NCI-H128 (cell line): ENCODE measurements around the gene ITGB3.

ENCODE experiments used
- DNase-seq: peaks from one replicate; lab custom pipeline; 2025; ENCODE audit not compliant: unreplicated experiment; lab: John Stamatoyannopoulos, UW

The ITGB3 gene

DNA sequence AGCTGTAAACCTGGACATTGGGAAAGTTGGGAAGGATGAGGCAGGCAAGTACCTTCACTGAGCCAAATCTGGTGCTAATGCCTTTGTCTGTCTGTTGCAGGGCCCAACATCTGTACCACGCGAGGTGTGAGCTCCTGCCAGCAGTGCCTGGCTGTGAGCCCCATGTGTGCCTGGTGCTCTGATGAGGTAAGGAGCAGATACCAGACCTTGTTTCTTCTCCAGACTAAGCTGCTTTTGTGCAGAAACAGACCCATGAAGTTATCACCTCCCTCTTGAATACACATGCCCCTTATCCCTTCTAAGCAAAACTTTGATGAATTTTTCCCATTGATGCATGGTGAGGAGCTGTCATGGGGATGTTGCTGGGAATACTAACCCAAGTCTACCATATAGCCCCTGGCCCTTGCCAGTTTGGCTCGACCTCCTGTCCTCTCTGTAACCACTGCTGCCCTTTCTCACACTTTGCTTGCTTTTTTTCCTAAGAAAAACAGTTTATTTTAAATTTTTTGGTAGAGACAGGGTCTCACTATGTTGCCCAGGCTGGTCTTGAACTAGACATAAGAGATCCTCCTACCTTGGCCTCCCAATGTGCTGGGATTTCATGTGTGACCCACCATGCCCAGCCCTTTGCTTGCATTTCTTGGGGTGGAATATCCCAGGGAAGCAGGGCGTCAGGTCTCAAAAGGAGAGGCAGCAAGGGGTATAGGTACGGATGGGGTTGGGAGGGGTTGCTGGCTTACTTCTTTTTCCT lies 20.9 kb downstream of the ITGB3 start:
- DNase-seq = no peak

DNA sequence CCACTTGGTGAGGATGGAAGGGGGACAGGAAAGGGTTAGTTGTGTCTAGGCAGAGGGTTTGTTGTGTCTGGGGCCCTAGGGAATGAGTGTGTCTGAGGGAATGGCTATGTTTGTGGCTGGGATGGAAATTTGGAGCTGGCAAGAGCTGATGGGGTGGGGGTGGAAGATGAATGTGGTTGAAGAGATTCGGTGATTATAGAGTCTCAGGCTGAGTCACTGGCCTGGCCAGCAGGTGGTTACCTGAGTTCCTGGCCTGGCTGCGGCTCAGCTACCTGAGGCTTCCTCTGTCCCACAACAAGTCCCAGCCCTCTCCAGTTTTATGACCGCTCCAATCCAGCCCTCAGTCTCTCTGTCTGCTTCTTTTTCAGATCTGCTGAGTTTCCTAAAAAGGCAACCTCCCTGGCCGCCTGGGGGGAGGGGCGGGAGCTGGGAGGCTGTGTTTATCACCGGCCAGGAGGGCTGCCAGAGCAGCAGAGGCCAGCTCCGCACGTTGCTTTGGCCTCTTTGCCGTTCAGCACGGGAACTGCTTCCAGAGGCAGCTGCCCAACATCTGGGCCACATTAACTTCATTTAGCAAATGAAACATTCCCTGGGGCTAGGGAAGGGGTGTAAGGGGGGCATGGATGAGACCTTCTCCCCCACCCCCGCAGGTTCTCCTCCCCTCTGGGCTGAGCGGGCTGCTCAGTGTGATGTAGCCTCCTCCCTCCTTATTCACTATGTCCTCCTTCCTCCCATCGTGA lies 21.8 kb downstream of the ITGB3 start:
- no peak for DNase-seq

DNA sequence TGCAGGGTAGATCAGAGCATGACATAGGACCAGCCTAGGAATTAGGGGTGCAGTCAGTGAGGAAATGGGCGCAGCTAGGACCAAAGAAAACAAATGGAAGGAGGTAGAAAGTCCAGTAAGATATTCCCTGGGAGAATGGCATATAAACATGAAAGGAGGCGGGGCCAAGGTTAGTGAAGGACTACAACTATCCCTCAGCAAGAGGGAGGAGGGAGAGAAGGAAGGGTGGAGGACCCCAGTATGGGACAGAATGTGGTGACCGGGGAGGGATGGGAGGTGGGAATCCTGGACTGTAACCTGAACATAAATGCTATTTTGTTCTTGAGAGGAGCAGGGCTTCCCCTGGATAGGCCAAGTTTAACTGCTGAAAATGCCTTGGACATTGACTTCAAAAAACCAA lies 22.8 kb downstream of the ITGB3 start:
- DNase-seq = no peak

DNA sequence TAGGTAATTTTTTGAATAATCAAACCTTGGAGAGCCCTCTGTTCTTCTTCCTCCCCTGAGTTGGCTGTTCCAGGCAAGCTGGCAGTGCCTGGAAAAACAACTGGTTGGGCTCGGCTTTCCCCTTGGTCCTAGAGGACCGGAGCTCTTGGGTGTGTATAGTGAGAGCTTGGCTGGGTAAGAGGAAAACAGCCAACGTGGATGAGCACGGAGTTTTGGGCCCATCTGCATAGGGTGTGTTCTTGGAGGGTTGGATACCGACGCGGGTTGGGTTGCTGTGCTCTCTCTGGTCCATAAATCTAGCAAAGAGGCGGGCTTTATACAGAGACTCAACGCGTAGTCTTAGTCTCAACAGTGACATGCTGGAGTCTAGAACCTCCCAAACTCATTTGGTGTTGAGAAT lies 23.2 kb downstream of the ITGB3 start:
- DNase-seq = no peak

DNA sequence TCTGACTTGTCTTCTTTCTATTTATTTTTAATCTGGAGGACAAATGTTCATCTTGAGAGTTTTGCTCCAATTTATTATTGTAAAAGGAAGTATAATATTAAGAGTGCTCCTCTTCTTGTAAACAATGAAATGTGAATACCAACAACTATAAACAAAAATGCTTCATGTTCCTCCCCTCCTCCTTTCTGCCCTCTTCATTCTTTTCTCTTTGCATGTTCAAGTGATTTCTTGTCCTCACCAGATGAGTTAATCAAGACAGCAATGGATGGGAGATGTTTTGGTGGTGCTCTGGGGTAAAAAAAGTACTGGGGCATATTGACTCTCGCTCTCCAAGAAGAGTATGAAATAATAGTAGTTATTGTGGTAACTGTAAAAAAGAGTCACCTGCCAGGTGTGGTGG lies 24.3 kb downstream of the ITGB3 start:
- no peak for DNase-seq

DNA sequence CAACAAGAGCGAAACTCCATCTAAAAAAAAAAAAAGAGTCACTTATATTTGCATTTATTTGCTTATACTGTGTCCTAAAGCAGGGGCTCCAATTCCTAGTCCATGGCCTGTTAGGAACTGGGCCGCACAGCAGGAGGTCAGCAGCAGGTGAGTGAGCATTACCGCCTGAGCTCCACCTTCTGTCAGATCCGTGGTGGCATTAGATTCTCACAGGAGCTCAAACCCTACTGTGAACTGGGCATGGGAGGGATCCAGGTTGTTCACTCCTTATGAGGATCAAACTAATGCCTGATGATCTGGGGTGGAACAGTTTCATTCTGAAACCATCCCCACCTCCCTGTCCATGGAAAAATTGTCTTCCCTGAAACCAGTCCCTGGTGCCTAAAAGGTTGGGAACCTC lies 24.9 kb downstream of the ITGB3 start:
- DNase-seq = no peak

DNA sequence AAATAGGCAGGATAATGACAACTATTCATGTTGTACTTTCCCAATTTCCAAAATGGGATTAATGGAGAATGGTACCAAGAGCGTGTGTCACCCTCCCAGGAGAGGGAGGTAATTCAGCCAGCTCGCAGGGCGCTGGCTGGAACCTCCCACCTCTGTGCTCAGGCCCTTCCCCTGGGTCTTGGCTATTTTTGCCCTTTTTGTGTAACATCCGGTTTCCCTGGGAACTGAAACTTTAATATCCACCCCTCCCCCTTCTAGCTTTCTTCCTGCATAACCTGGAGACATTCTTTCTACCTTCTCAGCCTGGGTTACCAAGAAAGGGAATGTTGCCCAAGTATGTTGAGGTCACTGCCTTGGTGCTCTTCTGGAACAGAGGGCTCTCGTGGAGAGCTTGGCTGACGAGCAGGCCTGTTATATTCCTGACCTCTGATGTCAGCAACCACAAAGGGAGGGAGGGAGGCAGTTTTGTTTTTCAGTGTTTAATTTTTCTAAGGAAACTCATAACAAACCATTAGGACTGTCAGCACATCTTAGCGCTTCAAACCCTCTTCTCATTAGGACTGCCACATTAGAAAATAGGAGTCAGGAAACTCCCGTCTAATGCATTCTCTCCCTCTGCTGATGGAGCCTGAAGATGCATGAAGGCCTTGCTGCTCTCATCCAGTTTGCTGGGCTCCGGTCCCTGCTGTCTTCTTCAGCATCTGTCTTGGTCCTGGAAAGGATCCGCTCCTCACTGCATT lies 25.6 kb downstream of the ITGB3 start:
- DNase-seq = no peak

DNA sequence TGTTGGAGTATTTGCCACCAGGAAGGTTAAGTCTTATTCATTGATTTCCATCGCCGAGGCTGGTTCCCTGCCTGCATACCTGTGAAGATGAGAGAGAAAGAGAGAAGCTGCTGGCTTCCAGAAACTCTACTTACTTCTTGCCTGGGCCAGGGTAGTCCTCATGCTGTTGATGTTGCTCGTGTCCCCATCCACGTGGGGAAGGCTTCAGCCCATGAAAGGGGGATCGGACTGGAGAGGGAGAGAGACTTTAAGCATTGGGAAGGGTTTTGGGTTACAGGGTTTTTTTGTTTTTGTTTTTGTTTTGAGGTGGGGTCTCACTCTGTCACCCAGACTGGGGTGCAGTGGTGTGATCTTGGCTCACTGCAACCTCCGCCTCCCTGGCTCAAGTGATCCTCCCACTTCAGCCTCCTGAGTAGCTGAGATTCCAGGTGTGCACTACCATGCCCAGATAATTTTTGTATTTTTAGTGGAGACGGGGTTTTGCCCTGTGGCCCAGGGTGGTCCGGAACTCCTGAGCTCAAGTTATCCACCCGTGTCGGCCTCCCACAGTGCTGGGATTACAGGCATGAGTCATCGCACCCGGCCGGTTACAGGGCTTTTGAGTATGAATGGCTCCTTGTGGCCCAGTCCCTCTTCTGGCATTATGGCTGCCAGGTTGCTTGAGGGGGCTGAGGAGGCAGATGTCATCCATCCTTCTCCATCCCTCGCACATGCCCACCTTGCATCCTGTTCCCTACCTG lies 26.6 kb downstream of the ITGB3 start:
- no peak for DNase-seq

DNA sequence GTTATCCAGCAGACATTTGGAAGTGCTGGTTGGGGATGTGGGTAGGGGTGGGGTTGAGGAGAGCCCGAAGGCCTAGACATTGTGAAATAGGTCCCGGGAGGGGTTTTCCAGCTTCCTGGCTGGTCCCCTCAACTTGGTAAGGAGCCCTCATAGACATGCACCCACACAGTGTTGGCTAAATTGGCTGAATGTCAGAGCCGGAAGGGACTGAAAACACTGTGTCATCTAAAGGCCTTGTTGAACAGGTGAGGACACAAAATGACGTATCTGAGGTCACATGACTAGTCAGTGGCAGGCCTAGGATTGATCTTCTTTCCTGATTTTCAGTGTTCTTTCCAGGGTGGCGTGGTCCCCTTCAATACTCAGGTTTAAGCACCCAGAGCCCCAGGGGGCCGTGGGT lies 27.6 kb downstream of the ITGB3 start:
- no peak for DNase-seq

DNA sequence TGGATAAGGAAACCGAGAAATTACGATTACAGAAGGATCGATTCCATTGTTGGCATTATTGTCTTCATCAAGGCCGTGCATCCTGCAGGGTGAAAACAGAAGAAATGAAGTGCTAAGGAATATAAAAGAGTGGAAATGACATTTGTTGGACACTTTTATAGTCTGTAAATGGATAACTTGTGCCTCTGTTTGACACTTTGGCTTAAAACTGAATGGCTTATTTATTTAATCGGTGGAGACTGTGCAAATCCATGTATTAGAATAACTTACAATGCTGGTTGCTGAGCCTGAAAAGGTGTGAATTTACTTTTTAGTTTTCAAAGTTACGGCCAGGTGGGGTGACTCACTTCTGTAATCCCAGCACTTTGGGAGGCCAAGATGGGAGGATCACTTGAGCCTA lies 31.4 kb downstream of the ITGB3 start:
- no peak for DNase-seq

DNA sequence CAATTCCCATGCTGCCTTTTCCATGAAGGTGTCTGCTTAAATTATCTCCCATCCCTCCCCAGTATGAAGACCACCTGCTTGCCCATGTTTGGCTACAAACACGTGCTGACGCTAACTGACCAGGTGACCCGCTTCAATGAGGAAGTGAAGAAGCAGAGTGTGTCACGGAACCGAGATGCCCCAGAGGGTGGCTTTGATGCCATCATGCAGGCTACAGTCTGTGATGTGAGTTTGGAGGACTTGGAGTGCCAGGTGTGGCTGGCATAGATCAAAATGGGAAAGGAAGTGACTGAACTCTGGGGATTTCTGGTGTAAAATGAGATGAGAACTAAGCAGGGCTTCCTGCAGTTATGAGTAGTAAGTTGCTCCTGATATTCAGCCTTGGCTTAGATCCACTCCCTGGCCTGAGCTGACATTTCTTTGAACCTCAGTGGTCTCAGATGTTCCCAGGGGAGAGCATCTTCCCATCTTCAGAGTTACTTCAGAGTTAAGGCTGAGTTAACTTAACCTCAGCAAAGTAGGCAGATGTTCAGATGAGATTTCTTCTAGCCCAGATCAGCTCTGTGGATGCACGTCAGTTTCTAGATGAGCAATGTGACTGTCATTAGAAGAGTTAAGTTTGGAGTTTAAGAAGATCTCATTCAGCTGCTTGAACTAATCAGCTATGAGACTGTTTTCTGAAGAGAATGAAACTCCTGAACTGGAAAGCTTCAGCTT lies 32.7 kb downstream of the ITGB3 start:
- DNase-seq = no peak

DNA sequence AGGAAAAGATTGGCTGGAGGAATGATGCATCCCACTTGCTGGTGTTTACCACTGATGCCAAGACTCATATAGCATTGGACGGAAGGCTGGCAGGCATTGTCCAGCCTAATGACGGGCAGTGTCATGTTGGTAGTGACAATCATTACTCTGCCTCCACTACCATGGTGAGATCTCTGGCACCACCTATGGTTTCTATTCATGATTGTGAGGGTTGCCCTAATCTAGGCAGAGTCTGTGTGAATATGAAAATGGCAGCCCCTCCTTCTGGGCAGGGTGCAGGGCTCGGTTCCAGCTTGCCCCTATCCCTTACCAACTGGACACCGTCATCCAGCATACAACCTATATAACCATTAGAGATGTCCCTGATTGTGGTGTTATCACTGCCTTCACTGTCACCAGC lies 33.4 kb downstream of the ITGB3 start:
- no peak for DNase-seq

DNA sequence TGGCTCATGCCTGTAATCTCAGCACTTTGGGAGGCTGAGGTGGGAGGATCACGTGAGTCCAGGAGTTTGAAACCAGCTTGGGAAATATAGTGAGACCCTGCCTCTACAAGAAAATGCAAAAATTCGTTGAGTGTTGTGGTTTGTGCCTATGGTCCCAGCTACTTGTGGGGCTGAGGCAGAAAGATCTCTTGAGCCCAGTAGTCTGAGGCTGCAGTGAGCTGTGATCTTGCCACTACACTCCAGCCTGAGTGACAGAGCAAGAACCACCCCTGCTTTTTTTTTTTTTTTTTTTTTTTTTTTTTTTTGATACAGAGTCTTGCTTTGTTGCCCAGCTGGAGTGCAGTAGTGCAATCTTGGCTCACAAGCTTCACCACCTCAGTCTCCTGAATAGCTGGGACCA lies 34.0 kb downstream of the ITGB3 start:
- no peak for DNase-seq

DNA sequence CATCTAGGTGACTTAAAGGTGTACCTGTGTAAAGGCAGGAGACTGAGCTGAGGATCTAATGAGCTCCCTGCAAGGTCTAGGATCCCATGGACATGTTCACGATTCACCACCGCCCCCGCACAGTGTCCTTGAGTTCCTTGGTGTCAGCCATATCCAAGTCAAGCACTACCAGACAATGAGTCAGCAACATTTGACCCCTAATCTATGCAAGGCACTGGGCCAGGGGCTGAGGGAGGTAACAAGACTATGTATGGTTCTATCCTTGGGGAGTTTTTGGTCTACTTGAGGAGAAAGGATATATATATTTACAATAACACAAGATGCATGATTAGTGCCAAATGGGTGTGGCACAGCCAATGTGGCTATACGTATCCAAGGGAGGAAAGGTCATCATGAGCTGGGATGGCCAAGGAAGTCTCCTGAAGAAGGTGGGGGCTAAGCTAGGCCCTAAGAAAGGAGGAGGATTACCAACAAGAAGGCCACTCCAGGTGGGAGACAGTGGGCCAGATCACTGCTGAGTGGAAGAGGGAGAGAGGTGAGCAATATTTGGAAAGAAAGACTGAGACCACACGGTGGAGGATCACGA lies 35.0 kb downstream of the ITGB3 start:
- no peak for DNase-seq

DNA sequence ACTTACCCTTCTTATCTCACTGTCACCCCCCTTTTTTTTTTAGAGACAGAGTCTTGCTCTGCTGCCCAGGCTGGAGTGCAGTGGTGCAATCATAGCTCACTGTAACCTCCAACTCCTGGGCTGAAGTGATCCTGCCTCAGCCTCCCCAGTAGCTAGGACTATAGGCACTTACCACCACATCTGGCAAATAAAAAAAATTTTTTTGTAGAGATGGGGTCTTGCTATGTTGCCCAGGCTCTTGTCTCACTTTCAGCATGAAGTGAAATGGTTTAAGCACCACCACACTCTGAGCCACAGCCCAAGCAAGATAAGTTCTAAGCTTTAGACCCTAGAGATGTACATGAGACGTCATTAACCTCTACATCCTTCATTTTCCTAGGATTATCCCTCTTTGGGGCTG lies 35.7 kb downstream of the ITGB3 start:
- no peak for DNase-seq

DNA sequence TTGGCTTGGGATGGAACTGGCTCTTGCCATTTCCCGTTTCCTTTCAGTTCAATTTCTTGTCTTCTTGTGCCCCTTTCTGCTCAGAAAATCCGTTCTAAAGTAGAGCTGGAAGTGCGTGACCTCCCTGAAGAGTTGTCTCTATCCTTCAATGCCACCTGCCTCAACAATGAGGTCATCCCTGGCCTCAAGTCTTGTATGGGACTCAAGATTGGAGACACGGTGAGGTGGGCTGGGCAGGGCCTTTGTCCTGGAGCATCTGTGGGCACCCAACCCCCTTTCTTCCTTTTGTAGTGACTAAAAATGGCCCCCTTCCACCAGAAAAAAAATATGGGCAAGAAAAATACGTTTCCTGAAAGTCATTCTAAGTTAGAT lies 37.2 kb downstream of the ITGB3 start:
- no peak for DNase-seq

DNA sequence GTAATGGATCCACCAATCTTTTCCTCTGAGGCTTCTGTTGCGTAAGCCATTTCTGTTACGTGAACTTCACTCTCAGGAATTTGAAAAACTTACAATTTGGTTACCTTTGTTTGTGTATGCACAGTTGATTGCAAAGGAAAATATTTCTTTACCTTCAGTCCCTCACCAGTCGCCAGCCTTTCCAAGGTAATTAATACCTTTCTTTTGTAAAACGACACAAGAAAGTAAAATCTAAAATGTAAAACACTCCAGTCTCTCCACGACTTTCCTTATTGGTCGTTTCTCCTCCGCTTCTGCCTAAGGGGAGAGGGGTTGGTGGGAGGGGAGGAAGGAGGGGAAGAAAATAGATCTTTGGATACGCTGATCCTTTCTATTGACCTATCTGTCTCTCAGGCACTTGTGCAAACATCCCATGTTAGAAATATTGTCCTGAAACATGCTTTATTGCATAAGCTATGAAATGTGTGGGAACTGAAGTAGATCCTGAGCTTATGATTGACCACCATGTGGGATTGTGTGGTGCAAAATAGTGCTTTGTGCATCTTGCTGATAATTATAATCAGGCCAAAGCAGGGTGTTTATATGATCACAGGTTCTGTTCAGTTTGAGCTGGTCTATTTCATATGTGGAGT lies 37.7 kb downstream of the ITGB3 start:
- DNase-seq = no peak

DNA sequence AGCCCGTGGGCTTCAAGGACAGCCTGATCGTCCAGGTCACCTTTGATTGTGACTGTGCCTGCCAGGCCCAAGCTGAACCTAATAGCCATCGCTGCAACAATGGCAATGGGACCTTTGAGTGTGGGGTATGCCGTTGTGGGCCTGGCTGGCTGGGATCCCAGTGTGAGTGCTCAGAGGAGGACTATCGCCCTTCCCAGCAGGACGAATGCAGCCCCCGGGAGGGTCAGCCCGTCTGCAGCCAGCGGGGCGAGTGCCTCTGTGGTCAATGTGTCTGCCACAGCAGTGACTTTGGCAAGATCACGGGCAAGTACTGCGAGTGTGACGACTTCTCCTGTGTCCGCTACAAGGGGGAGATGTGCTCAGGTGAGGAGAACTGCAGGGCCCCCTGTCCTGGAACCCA lies 38.6 kb downstream of the ITGB3 start:
- DNase-seq = no peak

DNA sequence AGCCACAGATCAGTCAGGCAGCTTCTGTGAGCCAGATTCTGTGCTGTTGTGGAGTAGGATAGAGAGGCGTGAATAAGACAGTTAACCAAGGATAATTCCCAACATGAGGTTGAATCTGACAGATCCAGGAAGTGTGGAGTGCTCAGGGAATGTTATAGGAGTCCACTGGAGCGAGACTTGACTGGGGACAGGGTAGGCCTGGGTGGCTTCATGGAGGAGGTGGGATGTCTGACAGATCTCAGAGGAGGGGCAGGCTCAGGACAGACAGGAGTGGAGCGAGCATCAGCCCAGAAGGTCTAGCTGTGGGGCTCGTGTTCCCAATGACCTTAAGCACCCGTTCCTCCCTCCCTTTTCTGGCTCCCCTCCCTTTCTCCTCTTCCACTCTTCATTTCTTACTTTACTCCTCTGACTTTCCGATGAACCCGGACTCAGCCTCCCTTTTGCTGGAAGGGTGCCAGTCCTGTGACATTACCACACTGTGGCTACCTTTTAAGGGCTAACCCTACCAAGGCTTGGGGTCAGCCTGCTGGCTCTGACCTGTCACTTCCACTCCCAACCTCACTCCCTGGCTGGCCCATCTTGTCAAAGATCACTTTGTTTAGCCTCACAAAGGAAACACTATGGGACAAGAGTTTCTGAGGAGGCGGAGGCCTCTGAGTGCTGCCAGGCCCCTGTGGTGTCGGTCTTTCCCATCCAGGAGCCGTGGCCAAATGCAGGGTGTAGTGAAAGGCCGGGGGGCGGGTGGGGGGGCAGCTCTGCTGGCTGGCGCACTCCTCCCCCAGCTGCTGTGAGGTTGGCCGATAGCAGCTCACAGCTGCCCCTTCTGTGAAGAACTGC lies 41.6 kb downstream of the ITGB3 start:
- DNase-seq = no peak
